ENCODE measurements around the gene LSM12. TPM values are rescaled to one million over a fixed set of nuclear protein-coding genes. Genes with fewer than 3 reads are reported as not detected.
A peak's percentile ranks its signal among the peaks of the same experiment; 100 is the strongest.

LSM12 gene
- total RNA-seq, 1 donor: 59.0 TPM

DNA sequence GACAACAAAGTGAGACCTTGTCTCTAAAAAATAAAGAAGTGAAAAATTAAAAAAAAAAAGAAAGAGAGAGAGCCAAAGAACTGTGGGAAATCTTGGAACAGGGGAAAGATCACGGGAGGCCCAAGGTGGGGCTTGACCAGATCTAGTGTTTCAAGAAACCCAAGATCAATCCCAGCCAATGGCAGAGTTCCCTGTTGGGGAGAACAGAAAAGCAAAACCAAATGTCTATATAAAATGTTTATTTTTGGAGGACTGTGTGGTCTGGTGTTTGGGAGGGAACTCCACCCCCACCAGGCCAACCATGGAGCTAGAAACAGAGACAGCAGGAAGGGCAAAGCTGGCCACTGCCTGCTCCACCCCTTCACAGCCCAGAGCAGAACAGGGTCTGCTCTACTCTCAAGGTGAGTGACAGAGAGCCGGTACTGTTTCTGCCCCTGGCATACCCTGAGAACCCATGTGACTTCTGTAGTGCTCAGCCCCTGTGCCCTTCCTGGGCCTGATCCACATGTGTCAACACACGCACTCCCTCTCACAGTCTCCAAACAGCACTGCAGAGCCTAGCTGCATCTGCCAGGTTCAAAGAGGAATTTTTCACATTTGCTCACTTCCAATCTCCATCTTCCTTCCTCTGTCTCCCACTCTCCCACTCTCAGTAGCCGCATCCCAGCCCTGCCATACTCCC is 55.4 kb downstream of the LSM12 start:
- Histone ChIP-seq H4K20me1 (ENCODE audit: insufficient read depth, low read length) (no peaks in the 10 kb centered on the region), H3K4me2 (ENCODE audit: insufficient read depth, low read length) (no peak overlapping the region), H3K9me3 (ENCODE audit: low read depth, low read length) (no peaks in the 10 kb centered on the region), H3K4me1 (ENCODE audit: insufficient read depth, low read length) (peaks cover 23% of the 10 kb centered on the region), H3K4me3 (ENCODE audit: insufficient read depth, low read length) (no peak overlapping the region), H3K79me2 (ENCODE audit: insufficient read depth, low read length) (peaks cover 9% of the 10 kb centered on the region), H3K27ac (ENCODE audit: low read depth, low read length) (no peak overlapping the region), H3K27me3 (ENCODE audit: insufficient read depth, low read length) (peaks cover 3% of the 10 kb centered on the region), H2AFZ (ENCODE audit: low read length) (no peak overlapping the region), H3K36me3 (ENCODE audit: insufficient read depth, low read length) (peaks cover 11% of the 10 kb centered on the region)
- peak; percentile 76 for DNase-seq (ENCODE audit: insufficient read length, low spot score, missing footprints)
- TF ChIP-seq, protein P1, sequence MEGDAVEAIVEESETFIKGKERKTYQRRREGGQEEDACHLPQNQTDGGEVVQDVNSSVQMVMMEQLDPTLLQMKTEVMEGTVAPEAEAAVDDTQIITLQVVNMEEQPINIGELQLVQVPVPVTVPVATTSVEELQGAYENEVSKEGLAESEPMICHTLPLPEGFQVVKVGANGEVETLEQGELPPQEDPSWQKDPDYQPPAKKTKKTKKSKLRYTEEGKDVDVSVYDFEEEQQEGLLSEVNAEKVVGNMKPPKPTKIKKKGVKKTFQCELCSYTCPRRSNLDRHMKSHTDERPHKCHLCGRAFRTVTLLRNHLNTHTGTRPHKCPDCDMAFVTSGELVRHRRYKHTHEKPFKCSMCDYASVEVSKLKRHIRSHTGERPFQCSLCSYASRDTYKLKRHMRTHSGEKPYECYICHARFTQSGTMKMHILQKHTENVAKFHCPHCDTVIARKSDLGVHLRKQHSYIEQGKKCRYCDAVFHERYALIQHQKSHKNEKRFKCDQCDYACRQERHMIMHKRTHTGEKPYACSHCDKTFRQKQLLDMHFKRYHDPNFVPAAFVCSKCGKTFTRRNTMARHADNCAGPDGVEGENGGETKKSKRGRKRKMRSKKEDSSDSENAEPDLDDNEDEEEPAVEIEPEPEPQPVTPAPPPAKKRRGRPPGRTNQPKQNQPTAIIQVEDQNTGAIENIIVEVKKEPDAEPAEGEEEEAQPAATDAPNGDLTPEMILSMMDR (IDR thresholded peaks at IDR 0.05; ENCODE audit: extremely low read depth, low read depth, low read length): no peak

GRCh38 chr17:44008205-44008909 is 58.1 kb downstream of the LSM12 start:
- H3K36me3 ChIP-seq (ENCODE audit: insufficient read depth, low read length): peaks cover 11% of the 10 kb centered on the region
- H3K79me2 ChIP-seq (ENCODE audit: insufficient read depth, low read length): no peaks in the 10 kb centered on the region
- no peak overlapping the region for H3K27ac ChIP-seq (ENCODE audit: low read depth, low read length)
- peak overlapping the region; percentile 77 for H3K4me3 ChIP-seq (ENCODE audit: insufficient read depth, low read length)
- DNase-seq (ENCODE audit: insufficient read length, low spot score, missing footprints): peak; percentile 62
- no peak overlapping the region for H2AFZ ChIP-seq (ENCODE audit: low read length)
- peaks cover 14% of the 10 kb centered on the region for H3K27me3 ChIP-seq (ENCODE audit: insufficient read depth, low read length)
- TF ChIP-seq, protein P1 (IDR thresholded peaks at IDR 0.05; ENCODE audit: extremely low read depth, low read depth, low read length): no peak
- no peaks in the 10 kb centered on the region for H3K9me3 ChIP-seq (ENCODE audit: low read depth, low read length)
- H3K4me1 ChIP-seq (ENCODE audit: insufficient read depth, low read length): peaks cover 29% of the 10 kb centered on the region
- H3K4me2 ChIP-seq (ENCODE audit: insufficient read depth, low read length): peak overlapping the region; percentile 97
- no peaks in the 10 kb centered on the region for H4K20me1 ChIP-seq (ENCODE audit: insufficient read depth, low read length)

- Histone ChIP-seq H3K4me1 (ENCODE audit: insufficient read depth, low read length) (peaks cover 32% of the 10 kb centered on the region), H2AFZ (ENCODE audit: low read length) (peak overlapping the region; percentile 89), H4K20me1 (ENCODE audit: insufficient read depth, low read length) (no peaks in the 10 kb centered on the region), H3K79me2 (ENCODE audit: insufficient read depth, low read length) (no peaks in the 10 kb centered on the region), H3K4me2 (ENCODE audit: insufficient read depth, low read length) (peak overlapping the region; percentile 97), H3K36me3 (ENCODE audit: insufficient read depth, low read length) (peaks cover 7% of the 10 kb centered on the region), H3K9me3 (ENCODE audit: low read depth, low read length) (no peaks in the 10 kb centered on the region), H3K4me3 (ENCODE audit: insufficient read depth, low read length) (peak overlapping the region; percentile 77), H3K27me3 (ENCODE audit: insufficient read depth, low read length) (peaks cover 14% of the 10 kb centered on the region), H3K27ac (ENCODE audit: low read depth, low read length) (no peak overlapping the region)
- DNase-seq (ENCODE audit: insufficient read length, low spot score, missing footprints): peak; percentile 72
- TF ChIP-seq, protein P1 (IDR thresholded peaks at IDR 0.05; ENCODE audit: extremely low read depth, low read depth, low read length): no peak
These were observed 58.9 kb downstream of the LSM12 start for GRCh38 chr17:44007346-44008204.
